ENCODE measurements around the gene NTM. TPM values are rescaled to one million over a fixed set of nuclear protein-coding genes. Genes with fewer than 3 reads are reported as not detected.

NTM gene
- total and polyA plus RNA-seq, 5 donors = 35.0 to 148 (median 88.2) TPM

- DNase-seq (no peak), ATAC-seq (no peak)
- Histone ChIP-seq H3K27me3 (ENCODE audit: control insufficient read depth, insufficient read depth) (no peaks in the 10 kb centered on the region), H3K4me1 (ENCODE audit: control insufficient read depth, insufficient read depth, low read length) (no peaks in the 10 kb centered on the region), H3K9me3 (ENCODE audit: control insufficient read depth, low read length) (no peaks in the 10 kb centered on the region), H3K27ac (ENCODE audit: low read length) (no peak overlapping the region), H3K4me3 (ENCODE audit: low read length) (no peak overlapping the region)
- 86% methylated on average over 6 of the region's 6 CpGs for WGBS
- intact Hi-C loops (cut with DNase I) = no loop called here
These were observed 213.5 kb downstream of the NTM start for GRCh38 chr11:131583938-131584337.

GRCh38 chr11:131584785-131585592 lies 214.6 kb downstream of the NTM start:
- Histone ChIP-seq H3K4me1 (ENCODE audit: control insufficient read depth, insufficient read depth, low read length) (no peaks in the 10 kb centered on the region), H3K27ac (ENCODE audit: low read length) (no peak overlapping the region), H3K9me3 (ENCODE audit: control insufficient read depth, low read length) (no peaks in the 10 kb centered on the region), H3K4me3 (ENCODE audit: low read length) (no peak overlapping the region), H3K27me3 (ENCODE audit: control insufficient read depth, insufficient read depth) (no peaks in the 10 kb centered on the region)
- 50% methylated on average over 24 of the region's 24 CpGs for WGBS
- DNase-seq (peak; percentile 15 to 57 (median 41)), ATAC-seq (no peak)
- intact Hi-C loops (cut with DNase I) = no loop called here

GRCh38 chr11:131588057-131588456 lies 217.6 kb downstream of the NTM start:
- Histone ChIP-seq H3K9me3 (ENCODE audit: control insufficient read depth, low read length) (no peaks in the 10 kb centered on the region), H3K4me3 (ENCODE audit: low read length) (no peak overlapping the region), H3K4me1 (ENCODE audit: control insufficient read depth, insufficient read depth, low read length) (no peaks in the 10 kb centered on the region), H3K27me3 (ENCODE audit: control insufficient read depth, insufficient read depth) (no peaks in the 10 kb centered on the region), H3K27ac (ENCODE audit: low read length) (no peak overlapping the region)
- intact Hi-C loops (cut with DNase I) = no loop called here
- 69% methylated on average over 3 of the region's 3 CpGs for WGBS
- DNase-seq = no peak
- no peak for ATAC-seq

DNA sequence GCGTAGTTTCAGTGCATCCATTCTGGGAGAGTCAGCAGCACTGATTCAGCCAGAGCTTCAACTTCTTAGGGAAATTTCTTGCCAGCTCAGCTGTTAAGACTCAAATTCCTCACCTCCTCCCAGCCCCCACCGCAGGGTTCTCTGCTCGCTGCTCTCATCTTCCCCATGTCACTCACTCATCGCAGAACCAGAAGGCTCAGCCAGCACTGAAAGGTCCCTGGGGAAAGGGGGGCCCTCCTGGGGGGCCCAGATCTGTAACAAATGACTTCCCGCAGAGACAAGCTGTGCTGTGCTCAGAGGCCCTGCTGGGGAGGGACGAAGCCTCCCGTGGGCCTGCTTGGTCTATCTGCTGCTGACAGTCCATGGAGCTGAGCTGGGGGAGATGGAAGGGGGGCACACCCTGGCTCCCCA lies 220.6 kb downstream of the NTM start:
- DNase-seq = no peak
- Histone ChIP-seq H3K4me3 (ENCODE audit: low read length) (no peak overlapping the region), H3K9me3 (ENCODE audit: control insufficient read depth, low read length) (no peaks in the 10 kb centered on the region), H3K27me3 (ENCODE audit: control insufficient read depth, insufficient read depth) (no peaks in the 10 kb centered on the region), H3K4me1 (ENCODE audit: control insufficient read depth, insufficient read depth, low read length) (no peaks in the 10 kb centered on the region), H3K27ac (ENCODE audit: low read length) (no peak overlapping the region)
- 36% methylated on average over 7 of the region's 7 CpGs for WGBS
- ATAC-seq = no peak
- intact Hi-C loops (cut with DNase I) = no loop called here

- H3K27ac ChIP-seq (ENCODE audit: low read length) = no peak overlapping the region
- no peaks in the 10 kb centered on the region for H3K27me3 ChIP-seq (ENCODE audit: control insufficient read depth, insufficient read depth)
- intact Hi-C loops (cut with DNase I) = no loop called here
- no peak overlapping the region for H3K4me3 ChIP-seq (ENCODE audit: low read length)
- DNase-seq (no peak), ATAC-seq (no peak)
- no peaks in the 10 kb centered on the region for H3K9me3 ChIP-seq (ENCODE audit: control insufficient read depth, low read length)
- H3K4me1 ChIP-seq (ENCODE audit: control insufficient read depth, insufficient read depth, low read length) = no peaks in the 10 kb centered on the region
- 72% methylated on average over 2 of the region's 2 CpGs for WGBS
These were observed 221.7 kb downstream of the NTM start for GRCh38 chr11:131592152-131592551.

GRCh38 chr11:131592734-131593133 lies 222.3 kb downstream of the NTM start:
- WGBS = 47% methylated on average over 2 of the region's 2 CpGs
- Histone ChIP-seq H3K9me3 (ENCODE audit: control insufficient read depth, low read length) (no peaks in the 10 kb centered on the region), H3K4me1 (ENCODE audit: control insufficient read depth, insufficient read depth, low read length) (no peaks in the 10 kb centered on the region), H3K27ac (ENCODE audit: low read length) (no peak overlapping the region), H3K4me3 (ENCODE audit: low read length) (no peak overlapping the region), H3K27me3 (ENCODE audit: control insufficient read depth, insufficient read depth) (no peaks in the 10 kb centered on the region)
- ATAC-seq (no peak), DNase-seq (no peak)
- intact Hi-C loops (cut with DNase I) = no loop called here

DNA sequence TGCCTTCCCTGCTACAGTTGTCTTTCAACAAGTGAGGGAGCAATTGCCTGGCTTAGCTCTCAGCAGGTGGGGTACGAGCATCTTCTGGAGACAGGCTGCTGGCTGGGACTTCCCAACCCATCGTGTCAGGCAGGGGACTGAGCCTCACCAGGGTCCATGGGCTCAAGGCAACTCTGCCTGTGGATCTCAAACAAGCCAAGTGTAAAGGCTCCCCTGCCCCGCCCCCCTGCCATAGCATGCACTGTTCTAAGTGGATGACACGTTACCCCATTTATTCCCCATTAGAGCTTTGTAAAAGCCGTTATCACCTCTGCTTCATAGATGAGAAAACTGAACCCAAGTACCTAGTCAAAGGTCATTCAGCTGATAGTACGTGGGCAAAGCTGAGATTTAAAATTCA lies 222.9 kb downstream of the NTM start:
- Histone ChIP-seq H3K27ac (ENCODE audit: low read length) (no peak overlapping the region), H3K9me3 (ENCODE audit: control insufficient read depth, low read length) (no peaks in the 10 kb centered on the region), H3K27me3 (ENCODE audit: control insufficient read depth, insufficient read depth) (no peaks in the 10 kb centered on the region), H3K4me3 (ENCODE audit: low read length) (no peak overlapping the region), H3K4me1 (ENCODE audit: control insufficient read depth, insufficient read depth, low read length) (no peaks in the 10 kb centered on the region)
- intact Hi-C loops (cut with DNase I) = no loop called here
- ATAC-seq (no peak), DNase-seq (no peak)
- 59% methylated on average over 6 of the region's 6 CpGs for WGBS

DNA sequence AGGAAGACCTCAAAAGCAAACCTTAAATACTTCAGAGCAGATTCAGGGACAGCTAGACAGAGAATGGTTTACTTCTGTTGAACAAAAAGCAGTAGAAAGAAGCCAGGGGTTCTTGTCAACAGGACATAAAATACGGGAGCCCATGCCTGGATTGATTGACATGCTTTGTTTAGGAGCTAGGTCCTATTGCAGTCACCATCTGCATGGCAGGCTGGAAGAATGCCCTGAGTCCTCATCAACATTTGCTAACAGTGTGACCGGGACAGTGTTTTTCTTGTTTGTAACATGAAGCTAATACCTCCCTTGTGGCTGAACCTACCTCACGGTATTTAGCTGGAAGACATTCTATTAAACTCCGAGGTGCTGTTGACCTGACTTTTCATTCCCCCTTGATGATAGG lies 225.4 kb downstream of the NTM start:
- intact Hi-C loops (cut with DNase I) = no loop called here
- WGBS = 59% methylated on average over 4 of the region's 4 CpGs
- no peaks in the 10 kb centered on the region for H3K4me1 ChIP-seq (ENCODE audit: control insufficient read depth, insufficient read depth, low read length)

GRCh38 chr11:131597890-131598289 lies 227.5 kb downstream of the NTM start:
- DNase-seq = no peak
- Histone ChIP-seq H3K4me1 (ENCODE audit: control insufficient read depth, insufficient read depth, low read length) (no peaks in the 10 kb centered on the region), H3K27ac (ENCODE audit: low read length) (no peak overlapping the region), H3K4me3 (ENCODE audit: low read length) (no peak overlapping the region), H3K27me3 (ENCODE audit: control insufficient read depth, insufficient read depth) (no peaks in the 10 kb centered on the region), H3K9me3 (ENCODE audit: control insufficient read depth, low read length) (no peaks in the 10 kb centered on the region)
- ATAC-seq = no peak
- 39% methylated on average over 2 of the region's 2 CpGs for WGBS
- intact Hi-C loops (cut with DNase I) = no loop called here

More for the DNA sequence above, 225.4 kb downstream of the NTM start:
- no peak for ATAC-seq
- no peak overlapping the region for H3K4me3 ChIP-seq (ENCODE audit: low read length)
- no peaks in the 10 kb centered on the region for H3K9me3 ChIP-seq (ENCODE audit: control insufficient read depth, low read length)
- no peaks in the 10 kb centered on the region for H3K27me3 ChIP-seq (ENCODE audit: control insufficient read depth, insufficient read depth)
- no peak overlapping the region for H3K27ac ChIP-seq (ENCODE audit: low read length)
- DNase-seq = no peak

GRCh38 chr11:131598305-131598704 lies 227.9 kb downstream of the NTM start:
- DNase-seq = no peak
- ATAC-seq = no peak
- Histone ChIP-seq H3K4me1 (ENCODE audit: control insufficient read depth, insufficient read depth, low read length) (no peaks in the 10 kb centered on the region), H3K27me3 (ENCODE audit: control insufficient read depth, insufficient read depth) (no peaks in the 10 kb centered on the region), H3K4me3 (ENCODE audit: low read length) (no peak overlapping the region), H3K9me3 (ENCODE audit: control insufficient read depth, low read length) (no peaks in the 10 kb centered on the region), H3K27ac (ENCODE audit: low read length) (no peak overlapping the region)
- intact Hi-C loops (cut with DNase I) = no loop called here
- 67% methylated on average over 5 of the region's 5 CpGs for WGBS

DNA sequence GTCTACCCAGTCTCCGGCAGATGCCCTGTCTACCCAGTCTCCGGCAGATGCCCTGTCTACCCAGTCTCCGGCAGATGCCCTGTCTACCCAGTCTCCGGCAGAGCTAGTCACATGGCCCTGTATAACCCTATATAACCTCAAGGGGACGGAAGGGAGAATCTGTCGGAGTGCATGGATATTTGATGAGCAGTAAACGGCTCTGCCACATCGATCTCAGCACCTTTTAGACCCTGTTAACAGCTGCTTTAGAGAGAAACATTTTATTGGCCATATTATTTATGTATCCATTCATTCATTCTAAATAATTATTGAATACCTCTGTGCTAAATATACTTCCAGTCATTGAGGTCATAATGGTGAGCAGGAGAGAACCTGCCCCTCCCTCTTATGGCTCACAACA lies 228.9 kb downstream of the NTM start:
- no peaks in the 10 kb centered on the region for H3K27me3 ChIP-seq (ENCODE audit: control insufficient read depth, insufficient read depth)
- no peak for ATAC-seq
- intact Hi-C loops (cut with DNase I) = no loop called here
- H3K27ac ChIP-seq (ENCODE audit: low read length) = no peak overlapping the region
- no peaks in the 10 kb centered on the region for H3K4me1 ChIP-seq (ENCODE audit: control insufficient read depth, insufficient read depth, low read length)
- H3K9me3 ChIP-seq (ENCODE audit: control insufficient read depth, low read length) = no peaks in the 10 kb centered on the region
- WGBS = 81% methylated on average over 8 of the region's 8 CpGs
- no peak overlapping the region for H3K4me3 ChIP-seq (ENCODE audit: low read length)
- DNase-seq = no peak

GRCh38 chr11:131600628-131601027 lies 230.2 kb downstream of the NTM start:
- intact Hi-C loops (cut with DNase I) = no loop called here
- ATAC-seq = no peak
- WGBS = 53% methylated on average over 4 of the region's 4 CpGs

More at GRCh38 chr11:131600628-131601027, 230.2 kb downstream of the NTM start:
- Histone ChIP-seq H3K27ac (ENCODE audit: low read length) (no peak overlapping the region), H3K4me1 (ENCODE audit: control insufficient read depth, insufficient read depth, low read length) (no peaks in the 10 kb centered on the region), H3K9me3 (ENCODE audit: control insufficient read depth, low read length) (no peaks in the 10 kb centered on the region), H3K4me3 (ENCODE audit: low read length) (no peak overlapping the region), H3K27me3 (ENCODE audit: control insufficient read depth, insufficient read depth) (no peaks in the 10 kb centered on the region)
- no peak for DNase-seq
